Endothelial cell (in vitro differentiated cells): Measurements from ENCODE around the gene STK4. TPM values are rescaled to one million over a fixed set of nuclear protein-coding genes. Genes with fewer than 3 reads are reported as not detected.
A peak's percentile ranks its signal among the peaks of the same experiment; 100 is the strongest.

ENCODE experiments used
- DNase-seq: peaks from one replicate; pipeline ENCODE4 v3.0.0; 2021; ENCODE audit warnings: low spot score
- H3K27ac Mint-ChIP-seq: one replicate; pipeline ENCODE4 v1.8.0; 2021; ENCODE audit warnings: mixed read lengths, inconsistent platforms; ENCODE audit not compliant: unreplicated experiment
- H3K27me3 Mint-ChIP-seq: one replicate; pipeline ENCODE4 v1.8.0; 2021; ENCODE audit warnings: mild to moderate bottlenecking, moderate library complexity, mixed read lengths, inconsistent platforms; ENCODE audit not compliant: unreplicated experiment
- H3K36me3 Mint-ChIP-seq: one replicate; pipeline ENCODE4 v1.8.0; 2021; ENCODE audit warnings: mild to moderate bottlenecking, low read depth, mixed read lengths, inconsistent platforms; ENCODE audit not compliant: unreplicated experiment
- H3K4me1 Mint-ChIP-seq: one replicate; pipeline ENCODE4 v1.8.0; 2021; ENCODE audit warnings: mild to moderate bottlenecking, mixed read lengths, inconsistent platforms; ENCODE audit not compliant: unreplicated experiment
- H3K4me3 Mint-ChIP-seq: one replicate; pipeline ENCODE4 v1.8.0; 2021; ENCODE audit warnings: mild to moderate bottlenecking, mixed read lengths, inconsistent platforms; ENCODE audit not compliant: unreplicated experiment
- H3K9me3 Mint-ChIP-seq: one replicate; pipeline ENCODE4 v1.8.0; 2021; ENCODE audit warnings: mixed read lengths, inconsistent platforms; ENCODE audit not compliant: unreplicated experiment
- CTCF ChIP-seq: fragments of 200-600 bp; sonication (generic); IDR thresholded peaks from one replicate; pipeline ENCODE4 v1.5.0; 2021; ENCODE audit warnings: antibody characterized with exemption; ENCODE audit not compliant: unreplicated experiment
- total RNA-seq: library from RNA; stranded (reverse); fragmentation: NEBNext Ultra II Directional; extraction: Animal tissue kit (Norgen Biotek cat#: 25700); gene quantifications from one replicate; pipeline ENCODE4 v1.2.1, GENCODE V29; 2021; ENCODE audit not compliant: unreplicated experiment

STK4 gene
- total RNA-seq, 1 donor from 2014 or later: 34.1 TPM

GRCh38 chr20:44965651-44966029 lies 672 bp upstream of the STK4 start:
- peaks cover 6% of the 10 kb centered on the region for H3K36me3 Mint-ChIP-seq
- H3K27ac Mint-ChIP-seq: peak overlapping the region; percentile 89
- H3K9me3 Mint-ChIP-seq: no peaks in the 10 kb centered on the region
- peaks cover 14% of the 10 kb centered on the region for H3K27me3 Mint-ChIP-seq
- H3K4me1 Mint-ChIP-seq: peaks cover 59% of the 10 kb centered on the region
- no peak for DNase-seq
- peak overlapping the region; percentile 99 for H3K4me3 Mint-ChIP-seq
- TF ChIP-seq CTCF: no peak

DNA sequence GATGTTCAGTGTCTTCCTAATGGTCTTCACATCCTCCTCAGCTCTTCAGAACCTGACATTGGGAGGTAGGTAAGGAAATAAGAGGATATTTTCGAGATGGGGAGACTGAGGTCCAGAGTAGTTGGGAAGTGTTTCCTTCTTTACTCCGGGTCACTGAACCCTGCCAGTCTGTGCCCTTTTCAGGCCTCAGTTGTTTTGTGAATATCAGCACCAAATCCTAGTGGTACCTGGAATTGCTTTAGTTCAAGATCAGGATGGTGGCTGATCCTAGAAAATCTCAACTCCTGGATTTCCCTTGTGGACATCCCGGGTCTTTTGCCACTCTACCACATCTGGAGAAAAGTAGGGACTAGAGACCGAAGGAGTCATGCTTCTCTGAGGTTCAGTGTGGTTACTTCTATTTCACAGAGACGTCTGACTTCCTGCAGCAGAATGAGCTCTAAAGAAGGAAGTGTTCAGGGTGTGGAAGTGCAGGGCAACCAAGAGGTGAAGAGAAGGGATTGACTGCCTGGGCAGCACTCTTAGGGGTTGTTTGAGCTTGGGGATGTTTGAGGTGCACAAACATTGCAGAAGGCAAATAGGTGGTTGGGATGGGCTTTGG lies 995 bp downstream of the STK4 start:
- peak overlapping the region; percentile 81 for H3K27ac Mint-ChIP-seq

GRCh38 chr20:44969300-44969894 lies 3.1 kb downstream of the STK4 start:
- H3K4me3 Mint-ChIP-seq: no peak overlapping the region
- H3K4me1 Mint-ChIP-seq: peaks cover 52% of the 10 kb centered on the region
- peaks cover 6% of the 10 kb centered on the region for H3K27me3 Mint-ChIP-seq
- no peak for DNase-seq
- TF ChIP-seq CTCF: no peak
- H3K27ac Mint-ChIP-seq: no peak overlapping the region
- H3K9me3 Mint-ChIP-seq: no peaks in the 10 kb centered on the region
- H3K36me3 Mint-ChIP-seq: peaks cover 9% of the 10 kb centered on the region

More for the DNA sequence above, 995 bp downstream of the STK4 start:
- H3K4me1 Mint-ChIP-seq: peaks cover 60% of the 10 kb centered on the region
- H3K36me3 Mint-ChIP-seq: peaks cover 6% of the 10 kb centered on the region
- no peak for DNase-seq
- H3K4me3 Mint-ChIP-seq: peak overlapping the region; percentile 99
- no peaks in the 10 kb centered on the region for H3K9me3 Mint-ChIP-seq
- H3K27me3 Mint-ChIP-seq: peaks cover 14% of the 10 kb centered on the region
- TF ChIP-seq CTCF: no peak

DNA sequence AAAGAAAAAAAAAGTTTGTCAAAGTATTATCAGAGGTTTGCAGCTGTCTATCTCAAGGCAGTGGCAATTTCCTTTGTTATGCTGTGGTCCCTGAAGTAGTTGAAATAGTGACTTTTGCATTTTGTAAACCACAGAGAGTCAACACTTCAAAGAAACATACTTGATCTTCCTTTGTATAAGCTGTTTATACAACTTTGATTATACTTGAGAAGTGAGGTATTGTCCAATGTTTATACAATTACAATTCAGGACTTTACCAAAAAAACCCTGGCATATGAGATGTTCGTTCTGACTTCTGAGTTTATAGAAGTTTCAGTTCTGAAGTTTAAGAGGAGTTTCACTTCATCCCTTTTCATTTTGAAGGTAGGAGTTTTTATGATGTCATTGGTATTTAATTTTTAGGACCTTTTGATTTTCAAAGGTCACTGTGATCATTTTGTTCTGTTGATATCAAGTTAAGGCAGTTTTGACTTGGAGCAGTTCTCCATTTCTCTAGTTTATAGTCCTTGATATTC lies 4.0 kb downstream of the STK4 start:
- Mint-ChIP-seq H3K4me1 (peaks cover 52% of the 10 kb centered on the region), H3K27ac (peak overlapping the region; percentile 97), H3K27me3 (peaks cover 6% of the 10 kb centered on the region), H3K36me3 (peaks cover 16% of the 10 kb centered on the region), H3K9me3 (no peaks in the 10 kb centered on the region), H3K4me3 (no peak overlapping the region)
- DNase-seq: no peak
- TF ChIP-seq CTCF: no peak

GRCh38 chr20:44973053-44973452 lies 6.7 kb downstream of the STK4 start:
- no peak for DNase-seq
- Mint-ChIP-seq H3K27me3 (no peaks in the 10 kb centered on the region), H3K4me1 (peaks cover 33% of the 10 kb centered on the region), H3K36me3 (peaks cover 10% of the 10 kb centered on the region), H3K4me3 (no peak overlapping the region), H3K27ac (no peak overlapping the region), H3K9me3 (no peaks in the 10 kb centered on the region)
- TF ChIP-seq CTCF: no peak
